Measurements from ENCODE around the gene CYP2A7.
"Not testable (repeated sequence)": the region's sequence is repeated elsewhere in the genome, so short reads cannot be mapped to it uniquely, and the experiment has no call there.

The CYP2A7 gene, protein sequence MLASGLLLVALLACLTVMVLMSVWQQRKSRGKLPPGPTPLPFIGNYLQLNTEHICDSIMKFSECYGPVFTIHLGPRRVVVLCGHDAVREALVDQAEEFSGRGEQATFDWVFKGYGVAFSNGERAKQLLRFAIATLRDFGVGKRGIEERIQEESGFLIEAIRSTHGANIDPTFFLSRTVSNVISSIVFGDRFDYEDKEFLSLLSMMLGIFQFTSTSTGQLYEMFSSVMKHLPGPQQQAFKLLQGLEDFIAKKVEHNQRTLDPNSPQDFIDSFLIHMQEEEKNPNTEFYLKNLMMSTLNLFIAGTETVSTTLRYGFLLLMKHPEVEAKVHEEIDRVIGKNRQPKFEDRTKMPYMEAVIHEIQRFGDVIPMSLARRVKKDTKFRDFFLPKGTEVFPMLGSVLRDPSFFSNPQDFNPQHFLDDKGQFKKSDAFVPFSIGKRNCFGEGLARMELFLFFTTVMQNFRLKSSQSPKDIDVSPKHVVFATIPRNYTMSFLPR

DNA sequence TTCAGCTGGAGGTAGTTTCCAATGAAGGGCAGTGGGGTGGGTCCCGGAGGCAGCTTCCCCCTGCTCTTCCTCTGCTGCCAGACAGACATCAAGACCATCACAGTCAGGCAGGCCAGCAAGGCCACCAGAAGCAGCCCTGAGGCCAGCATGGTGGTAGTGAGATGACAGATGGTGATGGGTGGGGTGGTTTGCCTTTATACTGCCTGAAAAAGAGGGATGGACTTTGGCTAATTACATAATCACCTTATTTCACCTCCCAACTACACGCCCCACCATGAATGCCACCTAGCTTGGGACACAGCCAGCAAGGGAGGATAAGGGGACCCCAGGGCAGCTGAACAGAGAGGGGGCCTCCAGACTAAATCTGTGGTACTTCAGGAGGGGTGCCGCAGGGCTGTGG, at the start of gene CYP2A7:
Gene CYP2A7 (minus strand): TSS at position 170 of the 400 bp plus-strand sequence. CDS start 21 bp downstream, at position 149.
- DNase-seq (ENCODE audit: low read depth) = not testable (repeated sequence)

DNA sequence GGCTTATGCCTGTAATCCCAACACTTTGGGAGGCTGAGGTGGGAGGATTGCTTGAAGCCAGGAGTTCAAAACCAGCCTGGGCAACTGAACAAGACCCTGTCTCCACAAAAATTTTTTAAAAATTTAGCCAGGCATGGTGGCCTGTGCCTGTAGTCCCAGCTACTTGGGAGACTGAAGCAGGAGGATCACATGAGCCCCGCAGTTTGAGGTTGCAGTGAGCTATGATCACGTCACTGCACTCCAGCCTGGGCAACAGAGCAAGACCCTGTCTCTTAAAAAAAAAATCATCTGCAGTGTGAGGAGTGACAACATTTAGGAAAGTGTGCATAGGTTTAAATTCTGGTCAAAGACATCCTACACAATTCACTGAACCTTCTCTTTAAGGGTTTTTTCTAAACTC, 48.8 kb upstream of the CYP2A7 start:
- not testable (repeated sequence) for DNase-seq (ENCODE audit: low read depth)

DNA sequence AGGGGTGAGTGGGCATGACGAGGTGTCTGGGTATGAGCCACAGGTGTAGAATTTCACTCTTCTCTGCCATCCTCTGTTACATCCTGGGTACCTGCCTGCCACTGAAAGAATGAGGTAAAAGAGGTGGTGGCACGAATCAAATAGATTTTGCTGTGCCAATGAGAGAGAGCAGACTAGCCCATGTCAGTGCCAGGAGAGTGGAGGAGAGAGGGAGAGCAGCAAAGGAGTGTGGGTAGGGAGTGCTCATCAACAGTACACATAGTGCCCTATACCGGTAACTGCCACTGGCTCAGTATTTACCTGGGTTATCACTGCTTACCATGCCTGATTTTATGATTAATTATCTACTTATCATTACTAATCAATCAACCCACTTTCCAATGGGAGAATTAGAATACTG, 47.9 kb upstream of the CYP2A7 start:
- DNase-seq (ENCODE audit: low read depth) = not testable (repeated sequence)

DNA sequence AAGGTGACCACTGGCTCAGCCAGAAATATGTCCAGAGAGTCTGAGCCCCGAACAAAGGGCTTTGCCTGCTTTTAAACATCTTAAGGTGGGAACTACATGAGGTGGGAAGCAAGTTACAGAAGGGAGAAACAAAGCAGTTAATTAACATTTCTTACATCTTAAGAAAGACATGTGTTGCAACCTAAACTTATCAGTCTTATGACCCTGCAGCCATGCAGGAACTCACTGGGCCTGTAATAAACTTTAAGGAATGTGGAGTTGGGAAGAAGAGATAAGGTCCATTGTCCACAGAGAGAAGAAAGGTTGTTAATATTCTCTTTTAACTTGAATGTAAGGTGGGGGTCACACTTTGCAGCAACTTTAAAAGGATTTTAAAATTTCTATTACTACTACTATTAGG, 46.8 kb upstream of the CYP2A7 start:
- no peak for DNase-seq (ENCODE audit: low read depth)

DNA sequence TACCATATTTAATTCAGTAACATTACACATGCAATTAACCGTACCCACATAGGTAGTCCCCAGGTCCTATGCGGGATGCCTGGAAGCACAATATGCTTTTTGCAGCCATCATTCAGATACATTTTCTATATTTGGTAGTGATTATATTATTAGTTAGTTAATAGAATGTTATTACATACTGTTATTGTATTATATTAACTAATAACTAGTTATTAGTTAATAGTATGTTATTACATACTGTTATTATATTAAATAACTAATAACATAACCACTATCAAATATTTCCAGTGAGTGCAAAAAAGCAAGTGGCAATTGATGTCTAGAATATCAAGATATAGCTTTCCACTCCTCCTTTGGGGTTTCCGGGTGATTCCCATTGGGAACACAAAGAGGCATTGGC, 45.5 kb upstream of the CYP2A7 start:
- no peak for DNase-seq (ENCODE audit: low read depth)

DNA sequence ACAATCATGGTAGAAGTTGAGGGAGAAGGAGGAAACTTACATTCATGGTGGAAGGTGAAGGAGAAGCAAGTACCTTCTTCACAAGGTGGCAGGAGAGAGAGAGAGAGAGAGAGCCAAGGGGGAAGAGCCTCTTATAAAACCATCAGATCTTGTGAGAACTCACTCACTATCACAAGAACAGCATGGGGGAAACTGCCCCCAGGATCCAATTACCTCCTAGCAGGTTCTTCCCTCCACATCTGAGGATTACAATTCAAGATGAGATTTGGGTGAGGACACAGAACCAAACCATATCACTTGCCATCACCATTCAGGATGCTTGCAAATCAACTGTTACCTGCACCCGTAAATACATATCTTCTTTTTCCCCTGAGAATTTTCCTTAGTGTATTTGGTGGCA, 44.2 kb upstream of the CYP2A7 start:
- not testable (repeated sequence) for DNase-seq (ENCODE audit: low read depth)

DNA sequence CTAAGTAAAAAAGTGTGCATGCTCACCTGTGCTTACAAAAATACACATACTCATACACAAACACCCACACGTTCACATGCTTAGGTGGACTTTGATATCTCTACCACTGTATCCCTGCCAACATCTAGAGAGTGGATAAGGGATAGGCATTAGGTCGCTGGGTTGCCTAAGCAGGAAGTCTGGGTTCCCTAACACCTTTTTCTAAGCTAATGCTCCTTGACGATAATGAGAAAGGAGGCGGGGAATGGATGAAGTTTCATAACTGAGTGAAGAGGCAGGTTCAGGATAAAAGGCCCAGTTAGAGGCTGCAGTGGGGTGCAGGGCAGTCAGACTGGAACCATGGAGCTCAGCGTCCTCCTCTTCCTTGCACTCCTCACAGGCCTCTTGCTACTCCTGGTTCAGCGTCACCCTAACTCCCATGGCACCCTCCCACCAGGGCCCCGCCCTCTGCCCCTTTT, 41.9 kb upstream of the CYP2A7 start:
- DNase-seq (ENCODE audit: low read depth) = no peak

DNA sequence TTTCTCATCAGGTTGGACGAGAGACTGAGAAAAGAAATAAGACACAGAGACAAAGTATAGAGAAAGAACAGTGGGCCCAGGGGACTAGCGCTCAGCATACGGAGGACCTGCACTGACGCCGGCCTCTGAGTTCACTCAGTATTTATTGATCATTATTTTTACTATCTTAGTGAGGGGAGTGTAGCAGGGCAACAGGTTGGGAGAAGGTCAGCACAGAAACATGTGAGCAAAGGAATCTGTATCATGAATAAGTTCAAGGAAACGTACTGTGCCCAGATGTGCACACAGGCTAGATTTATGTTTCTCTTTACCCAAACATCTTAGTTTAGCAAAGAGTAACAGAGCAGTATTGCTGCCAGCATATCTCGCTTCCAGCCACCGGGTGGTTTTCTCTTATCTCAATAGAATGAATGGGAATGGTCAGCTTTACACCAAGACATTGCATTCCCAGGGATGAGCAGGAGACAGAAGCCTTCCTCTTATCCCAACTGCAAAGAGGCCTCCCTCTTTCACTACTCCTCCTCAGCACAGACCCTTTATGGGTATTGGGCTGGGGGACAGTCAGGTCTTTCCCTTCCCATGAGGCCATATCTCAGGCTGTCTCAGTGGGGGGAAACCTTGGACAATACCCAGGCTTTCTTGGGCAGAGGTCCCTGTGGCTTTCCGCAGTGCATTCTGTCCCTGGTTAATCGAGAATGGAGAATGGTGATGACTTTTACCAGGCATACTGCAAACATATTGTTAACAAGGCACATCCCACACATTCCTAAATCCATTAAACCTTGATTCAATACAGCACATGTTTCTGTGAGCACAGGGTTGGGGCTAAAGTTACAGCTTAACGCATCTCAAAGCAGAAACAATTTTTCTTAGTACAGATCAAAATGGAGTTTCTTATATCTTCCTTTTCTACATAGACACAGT, 40.5 kb upstream of the CYP2A7 start:
- not testable (repeated sequence) for DNase-seq (ENCODE audit: low read depth)

DNA sequence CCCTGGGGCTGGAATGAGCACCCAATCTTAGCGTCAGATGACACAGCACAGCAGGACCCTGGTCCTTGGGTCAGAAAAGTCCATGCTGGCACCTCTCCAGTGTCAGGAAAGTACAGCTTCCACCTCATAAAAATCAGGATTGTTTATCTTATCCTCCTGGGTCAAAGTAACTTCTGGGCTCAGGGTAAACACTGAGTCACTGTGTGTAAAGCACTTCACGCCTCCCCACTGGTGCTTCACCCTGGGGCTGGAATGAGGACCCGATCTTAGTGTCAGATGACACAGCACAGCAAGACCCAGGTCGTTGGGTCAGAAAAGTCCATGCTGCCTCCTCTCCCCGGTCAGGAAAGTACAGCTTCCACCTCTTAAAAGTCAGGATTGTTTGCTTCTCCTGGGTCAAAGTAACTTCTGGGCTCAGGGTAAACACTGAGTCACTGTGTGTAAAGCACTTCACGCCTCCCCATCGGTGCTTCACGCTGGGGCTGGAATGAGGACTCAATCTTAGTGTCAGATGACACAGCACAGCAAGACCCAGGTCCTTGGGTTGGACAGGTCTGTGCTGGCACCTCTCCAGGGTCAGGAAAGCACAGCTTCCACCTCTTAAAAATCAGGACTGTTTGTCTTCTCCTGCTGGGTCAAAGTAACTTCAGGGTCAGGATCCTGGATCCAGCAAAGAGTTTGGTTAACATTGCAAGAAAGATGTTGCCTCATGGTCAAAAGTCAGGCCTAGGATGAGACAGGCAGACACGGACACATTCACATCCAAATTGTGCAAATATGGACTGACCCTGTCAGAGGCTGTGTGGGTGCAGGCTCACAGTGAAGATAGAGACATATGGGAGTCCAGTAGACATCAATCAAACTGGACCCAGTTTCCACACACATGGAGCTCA, 39.2 kb upstream of the CYP2A7 start:
- DNase-seq (ENCODE audit: low read depth) = no peak

DNA sequence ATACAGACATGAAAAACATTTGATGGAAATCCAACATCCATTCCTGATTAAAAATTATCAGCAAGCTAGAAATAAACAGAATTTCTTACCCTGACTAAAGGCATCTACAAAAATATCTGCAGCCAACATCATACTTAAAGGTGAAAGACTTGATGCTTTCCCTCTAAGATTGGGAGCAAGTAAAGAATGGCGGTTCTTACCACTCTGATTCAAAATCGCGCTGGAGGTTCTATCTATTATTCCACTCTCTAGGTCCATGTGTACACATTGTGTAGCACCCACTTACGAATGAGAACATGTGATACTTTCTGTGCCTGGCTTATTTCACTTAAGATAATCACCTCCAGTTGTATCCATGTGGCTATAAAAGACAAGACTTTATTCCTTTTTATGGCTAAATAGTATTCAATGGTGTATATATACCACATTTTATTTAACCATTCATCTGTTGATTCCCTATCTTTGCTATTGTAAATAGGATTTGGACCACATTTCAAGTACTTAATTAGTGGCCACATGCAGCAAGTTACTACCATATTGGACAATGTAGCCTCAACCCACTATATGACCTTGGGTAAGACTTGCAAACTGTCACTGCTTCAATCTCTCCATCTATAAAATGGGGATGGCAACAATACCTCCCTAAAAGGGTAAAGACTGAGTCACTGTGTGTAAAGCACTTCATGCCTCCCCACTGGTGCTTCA, 38.4 kb upstream of the CYP2A7 start:
- DNase-seq (ENCODE audit: low read depth) = no peak

DNA sequence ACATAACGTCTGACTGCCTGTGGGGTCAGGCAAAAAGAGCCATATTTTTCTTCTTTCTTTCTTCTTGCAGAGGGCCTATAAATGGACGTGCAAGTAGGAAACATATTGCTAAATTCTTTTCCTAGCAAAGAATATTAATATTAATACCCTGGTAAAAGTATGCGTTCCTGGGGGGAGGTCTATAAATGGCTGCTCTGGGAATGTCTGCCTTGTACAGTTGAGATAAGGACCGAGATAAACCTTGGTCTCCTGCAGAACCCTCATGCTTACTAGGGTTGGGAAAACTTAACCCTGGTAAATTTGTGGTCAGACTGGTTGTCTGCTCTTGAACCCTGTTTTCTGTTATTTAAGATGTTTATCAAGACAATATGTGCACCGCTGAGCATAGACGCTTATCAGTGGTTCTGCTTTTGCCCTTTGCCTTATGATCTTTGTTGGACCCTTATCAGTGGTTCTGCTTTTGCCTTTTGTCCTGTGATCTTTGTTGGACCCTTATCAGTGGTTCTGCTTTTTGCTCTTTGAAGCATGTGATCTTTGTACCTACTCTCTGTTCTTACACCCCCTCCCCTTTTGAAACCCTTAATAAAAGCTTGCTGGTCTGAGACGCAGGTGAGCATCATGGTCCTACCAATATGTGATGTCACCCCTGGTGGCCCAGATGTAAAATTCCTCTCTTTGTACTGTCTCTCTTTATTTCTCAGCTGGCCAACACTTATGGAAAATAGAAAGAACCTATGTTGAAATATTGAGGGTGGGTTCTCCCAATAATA, 37.7 kb upstream of the CYP2A7 start:
- not testable (repeated sequence) for DNase-seq (ENCODE audit: low read depth)

DNA sequence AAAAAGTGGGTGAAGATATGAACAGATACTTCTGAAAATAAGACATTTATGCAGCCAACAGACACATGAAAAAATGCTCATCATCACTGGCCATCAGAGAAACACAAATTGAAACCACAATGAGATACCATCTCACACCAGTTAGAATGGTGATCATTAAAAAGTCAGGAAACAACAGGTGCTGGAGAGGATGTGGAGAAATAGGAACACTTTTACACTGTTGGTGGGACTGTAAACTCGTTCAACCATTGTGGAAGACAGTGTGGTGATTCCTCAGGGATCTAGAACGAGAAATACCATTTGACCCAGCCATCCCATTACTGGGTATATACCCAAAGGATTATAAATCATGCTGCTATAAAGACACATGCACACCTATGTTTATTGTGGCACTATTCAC, 36.3 kb upstream of the CYP2A7 start:
- DNase-seq (ENCODE audit: low read depth) = not testable (repeated sequence)

DNA sequence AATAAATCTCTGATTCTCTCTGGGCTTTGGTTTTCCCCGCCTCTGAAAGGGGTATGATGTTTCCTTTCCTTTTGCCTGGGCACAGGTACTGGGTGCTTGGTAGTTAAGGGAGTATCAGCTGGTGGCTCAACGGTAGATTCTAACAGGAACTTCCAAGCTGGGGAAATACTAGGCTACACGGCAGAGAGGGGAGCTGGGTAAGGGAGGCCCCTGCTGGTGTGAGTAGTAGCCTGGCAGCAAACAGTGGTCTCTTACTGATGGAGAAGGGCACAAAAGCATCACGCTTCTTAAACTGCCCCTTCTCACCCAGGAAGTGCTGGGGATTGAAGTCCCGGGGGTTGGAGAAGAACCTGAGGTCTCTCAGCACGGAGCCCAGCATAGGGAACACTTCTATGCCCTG, 26.9 kb upstream of the CYP2A7 start:
- no peak for DNase-seq (ENCODE audit: low read depth)

DNA sequence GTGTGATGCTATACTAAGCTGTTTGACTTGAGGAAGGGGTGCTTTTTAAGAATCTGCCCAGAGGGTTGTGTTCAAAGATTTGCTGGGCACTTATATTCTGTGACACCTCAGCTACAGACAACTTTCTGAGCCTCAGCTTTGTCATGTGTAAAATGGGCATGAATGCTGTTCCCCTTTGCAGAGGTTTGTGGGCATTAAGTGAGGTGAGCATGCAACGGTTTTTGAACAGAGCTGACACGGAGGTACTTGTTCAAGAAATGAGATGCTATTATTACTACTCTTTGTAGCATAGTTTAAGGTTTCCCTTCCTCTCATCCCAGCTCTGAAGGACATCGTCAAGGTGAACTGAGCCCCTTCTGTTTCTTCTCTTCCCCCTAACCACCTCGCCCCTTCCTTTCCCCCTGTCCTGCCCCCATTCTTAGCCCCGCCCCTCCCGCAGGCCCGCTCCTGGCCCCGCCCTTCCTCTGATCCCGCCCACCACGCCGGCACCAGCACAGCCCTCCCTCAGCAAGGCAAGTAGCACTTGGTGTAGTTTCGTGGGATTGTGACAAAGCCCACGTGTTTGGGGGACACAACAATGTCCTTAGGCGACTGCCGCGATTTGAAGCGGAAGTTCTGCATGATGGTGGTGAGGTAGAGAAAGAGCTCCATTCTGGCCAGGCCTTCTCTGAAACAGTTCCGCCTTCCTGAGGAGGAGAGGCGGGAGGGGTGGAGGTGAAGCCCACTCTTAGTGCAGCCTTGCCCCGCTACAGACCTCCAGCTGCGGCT, 26.1 kb upstream of the CYP2A7 start:
- DNase-seq (ENCODE audit: low read depth) = peak; percentile 35

DNA sequence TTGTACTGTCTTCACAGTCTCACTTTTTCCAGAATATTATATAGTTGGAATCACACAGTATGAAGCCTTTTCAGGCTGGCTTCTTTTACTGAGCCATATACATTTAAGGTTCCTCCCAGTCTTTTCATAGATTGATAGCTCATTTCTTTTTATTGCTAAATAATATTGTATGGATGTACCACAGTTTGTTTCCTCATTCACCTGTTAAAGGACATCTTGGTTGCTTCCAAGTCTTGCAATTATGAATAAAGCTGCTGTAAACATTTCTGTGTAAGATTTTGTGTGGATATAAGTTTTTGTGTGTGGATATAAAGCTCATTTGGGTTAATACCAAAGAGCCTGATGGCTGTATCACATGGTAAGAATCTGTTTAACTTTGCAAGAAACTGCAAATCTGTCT, 24.5 kb upstream of the CYP2A7 start:
- no peak for DNase-seq (ENCODE audit: low read depth)

DNA sequence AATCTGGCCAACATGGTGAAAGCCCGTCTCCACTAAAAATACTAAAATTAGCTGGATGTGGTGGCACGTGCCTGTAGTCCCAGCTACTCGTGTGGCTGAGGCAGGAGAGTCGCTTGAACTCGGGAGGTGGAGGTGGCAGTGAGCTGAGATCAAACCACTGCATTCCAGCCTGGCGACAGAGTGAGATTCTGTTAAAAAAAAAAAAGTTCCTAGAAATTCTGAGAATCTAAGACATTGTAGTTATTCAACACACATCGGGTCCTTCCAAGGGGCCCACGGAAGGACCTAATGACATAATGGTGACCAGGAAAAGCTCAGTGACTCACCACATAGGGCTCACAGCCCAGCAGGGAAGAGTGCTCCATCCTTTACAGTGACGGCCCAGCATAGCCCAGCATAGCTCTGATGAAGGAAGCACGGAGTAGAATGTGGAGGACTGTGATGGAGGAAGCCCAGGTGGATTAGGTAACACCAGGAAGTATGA, 22.7 kb upstream of the CYP2A7 start:
- DNase-seq (ENCODE audit: low read depth) = not testable (repeated sequence)

DNA sequence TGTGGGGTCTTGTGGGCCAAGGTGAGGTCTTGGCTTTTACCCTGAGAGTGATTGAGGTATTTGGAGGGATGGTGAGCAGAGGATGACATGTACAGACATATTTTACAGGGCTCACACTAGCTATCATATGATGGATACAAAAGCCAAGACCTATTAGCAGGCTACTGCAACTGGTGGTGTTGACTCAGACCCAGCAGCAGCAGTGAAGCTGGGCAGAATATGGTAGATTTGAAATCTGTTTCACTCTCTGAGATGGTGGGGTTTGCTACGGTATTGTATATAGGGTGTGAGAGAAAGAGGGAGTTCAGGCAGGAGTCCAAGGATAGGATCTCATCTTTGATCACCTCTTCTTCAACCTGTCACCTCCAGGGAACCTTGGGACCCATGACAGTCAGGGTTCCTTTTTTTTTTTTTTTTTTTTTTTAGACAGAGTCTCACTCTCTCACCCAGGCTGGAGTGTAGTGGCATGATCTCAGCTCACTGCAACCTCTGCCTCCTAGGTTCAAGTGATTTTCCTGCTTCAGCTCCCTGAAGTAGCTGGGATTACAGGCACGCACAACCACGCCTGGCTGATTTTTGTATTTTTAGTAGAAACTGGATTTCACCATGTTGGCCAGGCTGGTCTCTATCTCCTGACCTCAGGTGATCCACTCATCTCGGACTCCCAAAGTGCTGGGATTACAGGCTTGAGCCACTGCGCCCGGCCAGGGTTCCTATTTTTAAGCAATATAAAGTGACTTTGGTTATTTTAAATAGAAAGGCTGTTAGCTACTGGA, 20.1 kb upstream of the CYP2A7 start:
- not testable (repeated sequence) for DNase-seq (ENCODE audit: low read depth)

DNA sequence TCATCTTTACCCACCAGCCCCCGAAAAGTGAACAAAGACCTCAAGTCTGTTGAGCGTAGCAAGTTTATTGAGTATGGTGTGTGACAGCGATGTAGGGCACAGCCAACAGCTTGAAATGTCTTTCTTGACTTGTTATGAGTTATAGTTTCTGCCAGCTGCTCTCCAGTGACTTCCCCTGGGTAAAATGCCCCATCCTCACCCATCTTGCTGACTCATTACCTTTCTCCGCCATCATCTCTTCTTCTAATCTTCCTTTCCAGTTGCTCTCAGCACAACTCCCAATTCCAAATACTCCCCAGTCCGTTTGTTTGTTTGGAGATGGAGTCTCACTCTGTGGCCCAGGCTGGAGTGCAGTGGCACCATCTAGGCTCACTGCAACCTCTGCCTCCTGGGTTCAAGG, 18.5 kb upstream of the CYP2A7 start:
- DNase-seq (ENCODE audit: low read depth) = not testable (repeated sequence)
